ENCODE data around the gene MRPS33. TPM values are rescaled to one million over a fixed set of nuclear protein-coding genes. Genes with fewer than 3 reads are reported as not detected.

The MRPS33 gene
- total and polyA plus RNA-seq, 2 of the 13 experiments (the other 11 are each of a cell fraction or from before 2014, with no cell fraction given) = 50.9 to 91.0 TPM

DNA sequence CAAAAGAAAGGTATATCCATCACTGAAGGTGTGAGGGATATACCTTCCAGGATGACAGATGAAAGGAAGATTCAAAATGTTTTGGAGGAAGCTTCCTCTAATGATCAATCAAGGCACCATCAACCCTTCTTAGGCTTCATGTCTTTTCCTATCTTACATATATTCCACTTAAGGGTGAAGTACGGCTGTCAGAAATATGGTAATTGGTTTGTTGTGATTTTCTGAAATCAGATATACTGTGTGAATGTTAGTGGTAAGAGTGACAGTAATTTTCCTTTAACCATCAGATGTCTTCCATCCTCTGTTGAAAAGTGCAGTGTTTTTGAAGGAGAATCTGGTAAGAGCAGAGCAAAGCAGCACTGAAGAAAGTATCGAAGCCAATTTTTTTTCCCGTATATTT lies 2.8 kb upstream of the MRPS33 start:
- no peaks in the 10 kb centered on the region for H3K36me3 ChIP-seq (replicated peaks in 1 of 2; ENCODE audit: control insufficient read depth in 1 of 2, insufficient read depth in 2 of 2, low read length in 2 of 2)
- TF ChIP-seq SMYD3 (CRISPR knock-in tag; IDR thresholded peaks at IDR 0.05) = no peak
- TF ChIP-seq ATAD3A (CRISPR knock-in tag; IDR thresholded peaks at IDR 0.05) = no peak
- TF ChIP-seq ZNF619 (CRISPR knock-in tag; IDR thresholded peaks at IDR 0.05) = no peak
- TF ChIP-seq HCFC1 (IDR thresholded peaks at IDR 0.05; ENCODE audit: low read depth, low read length) = no peak
- TF ChIP-seq NCOR1 (IDR thresholded peaks at IDR 0.05; ENCODE audit: borderline replicate concordance, low read length) = no peak
- TF ChIP-seq ARID2 (CRISPR knock-in tag; IDR thresholded peaks at IDR 0.05; ENCODE audit: borderline replicate concordance) = no peak
- peaks cover 18% of the 10 kb centered on the region for H3K4me1 ChIP-seq (ENCODE audit: insufficient read depth, low read length)
- FAIRE-seq (no peak), ATAC-seq (no peak), DNase-seq (ENCODE audit: low spot score) (no peak)
- no peak overlapping the region for H3K9ac ChIP-seq (ENCODE audit: insufficient read depth, low read depth, low read length)
- no peaks in the 10 kb centered on the region; a peak in 1 of 5 replicates for H3K27me3 ChIP-seq (ENCODE audit: control insufficient read depth in 1 of 2, insufficient read depth in 2 of 2, low read length in 2 of 2)
- 31% methylated on average over 3 of the region's 3 CpGs for WGBS (ENCODE audit: low lambda C conversion rate)
- in situ Hi-C loops (cut with HindIII; ENCODE audit: extremely low pct_ligation_motif_present, low pct_unique_long_range_greater_than_20kb) (loop anchor here (25.0 kb wide), 1 partner anchor 330 kb away; the partner anchor contains the start of gene NDUFB2), intact Hi-C loops (cut with micrococcal nuclease; ENCODE audit: unreplicated experiment) (loop anchor here (5.0 to 10.0 kb wide), 2 partner anchors 363 to 635 kb away; no protein-coding TSS in a partner anchor)
- ChIA-PET POLR2A (no interaction called here), CTCF (ENCODE audit: low intra/inter-chr PET ratio, low total read pairs) (no interaction called here)
- no peaks in the 10 kb centered on the region for H4K20me1 ChIP-seq (ENCODE audit: insufficient read depth, low read length)
- no peak overlapping the region for H2AFZ ChIP-seq (ENCODE audit: low read length)
- no peak overlapping the region for H3K27ac ChIP-seq (ENCODE audit: extremely low read length, insufficient read depth, low read length)
- peaks cover 10% of the 10 kb centered on the region for H3K79me2 ChIP-seq (ENCODE audit: insufficient read depth, low read length)
- no peak overlapping the region for H3K4me2 ChIP-seq (ENCODE audit: low read depth, low read length)
- H3K9me3 ChIP-seq (ENCODE audit: low read length) = peaks cover 5% of the 10 kb centered on the region; the same call in 1 of the 2 replicates
- H3K4me3 ChIP-seq (replicated peaks in 1 of 3; ENCODE audit: insufficient read depth in 1 of 3, low read depth in 2 of 3, low read length in 3 of 3) = no peak overlapping the region
- BruUV-seq (replicated peaks) = no TSS peak

DNA sequence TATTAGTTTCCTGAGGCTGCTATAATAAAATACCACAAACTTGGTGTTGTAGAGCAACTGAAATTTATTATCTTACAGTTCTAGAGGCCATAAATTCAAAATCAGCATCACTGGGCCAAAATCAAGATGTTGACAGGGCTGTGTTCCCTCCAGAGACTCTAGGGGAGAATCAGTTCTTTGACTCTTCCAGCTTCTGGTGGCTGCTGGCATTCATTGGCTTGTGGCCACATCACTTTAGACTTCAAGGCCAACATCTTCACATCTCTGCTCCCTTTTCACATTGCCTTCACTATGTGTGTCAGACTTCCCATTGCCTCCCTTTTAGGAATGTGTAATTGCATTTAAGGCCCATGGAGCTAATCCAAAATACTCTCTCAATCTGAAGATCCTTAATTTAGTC lies 1.6 kb upstream of the MRPS33 start:
- CTCF ChIA-PET (ENCODE audit: low intra/inter-chr PET ratio, low total read pairs) = no interaction called here
- no TSS peak for BruUV-seq (replicated peaks)
- TF ChIP-seq, protein P1, sequence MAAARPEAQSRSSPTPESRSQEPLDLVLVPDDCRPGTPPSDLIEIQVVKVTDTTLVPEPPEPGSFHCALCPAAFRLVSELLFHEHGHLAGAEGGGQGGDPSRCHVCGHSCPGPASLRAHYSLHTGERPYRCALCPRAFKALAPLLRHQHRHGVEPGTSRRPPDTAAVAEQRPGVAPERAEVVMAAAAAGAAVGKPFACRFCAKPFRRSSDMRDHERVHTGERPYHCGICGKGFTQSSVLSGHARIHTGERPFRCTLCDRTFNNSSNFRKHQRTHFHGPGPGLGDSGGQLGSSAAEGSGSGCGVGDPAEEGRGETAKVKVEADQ (CRISPR knock-in tag; IDR thresholded peaks at IDR 0.05; ENCODE audit: borderline replicate concordance) = no peak
- TF ChIP-seq U2AF2 (IDR thresholded peaks at IDR 0.05; ENCODE audit: low read depth, low read length) = no peak
- no peak for TF ChIP-seq PLRG1 (conservative IDR thresholded peaks at IDR 0.05)
- TF ChIP-seq PTBP1 (IDR thresholded peaks at IDR 0.05; ENCODE audit: low read depth, low read length, poor library complexity, severe bottlenecking) = no peak
- no peak for TF ChIP-seq ZNF570 (CRISPR knock-in tag; IDR thresholded peaks at IDR 0.05; ENCODE audit: borderline replicate concordance)
- TF ChIP-seq, protein P2, sequence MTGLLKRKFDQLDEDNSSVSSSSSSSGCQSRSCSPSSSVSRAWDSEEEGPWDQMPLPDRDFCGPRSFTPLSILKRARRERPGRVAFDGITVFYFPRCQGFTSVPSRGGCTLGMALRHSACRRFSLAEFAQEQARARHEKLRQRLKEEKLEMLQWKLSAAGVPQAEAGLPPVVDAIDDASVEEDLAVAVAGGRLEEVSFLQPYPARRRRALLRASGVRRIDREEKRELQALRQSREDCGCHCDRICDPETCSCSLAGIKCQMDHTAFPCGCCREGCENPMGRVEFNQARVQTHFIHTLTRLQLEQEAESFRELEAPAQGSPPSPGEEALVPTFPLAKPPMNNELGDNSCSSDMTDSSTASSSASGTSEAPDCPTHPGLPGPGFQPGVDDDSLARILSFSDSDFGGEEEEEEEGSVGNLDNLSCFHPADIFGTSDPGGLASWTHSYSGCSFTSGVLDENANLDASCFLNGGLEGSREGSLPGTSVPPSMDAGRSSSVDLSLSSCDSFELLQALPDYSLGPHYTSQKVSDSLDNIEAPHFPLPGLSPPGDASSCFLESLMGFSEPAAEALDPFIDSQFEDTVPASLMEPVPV (CRISPR knock-in tag; IDR thresholded peaks at IDR 0.05) = no peak
- TF ChIP-seq, protein P3, sequence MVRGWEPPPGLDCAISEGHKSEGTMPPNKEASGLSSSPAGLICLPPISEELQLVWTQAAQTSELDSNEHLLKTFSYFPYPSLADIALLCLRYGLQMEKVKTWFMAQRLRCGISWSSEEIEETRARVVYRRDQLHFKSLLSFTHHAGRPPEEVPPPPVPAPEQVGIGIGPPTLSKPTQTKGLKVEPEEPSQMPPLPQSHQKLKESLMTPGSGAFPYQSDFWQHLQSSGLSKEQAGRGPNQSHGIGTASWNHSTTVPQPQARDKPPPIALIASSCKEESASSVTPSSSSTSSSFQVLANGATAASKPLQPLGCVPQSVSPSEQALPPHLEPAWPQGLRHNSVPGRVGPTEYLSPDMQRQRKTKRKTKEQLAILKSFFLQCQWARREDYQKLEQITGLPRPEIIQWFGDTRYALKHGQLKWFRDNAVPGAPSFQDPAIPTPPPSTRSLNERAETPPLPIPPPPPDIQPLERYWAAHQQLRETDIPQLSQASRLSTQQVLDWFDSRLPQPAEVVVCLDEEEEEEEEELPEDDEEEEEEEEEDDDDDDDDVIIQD (CRISPR knock-in tag; IDR thresholded peaks at IDR 0.05; ENCODE audit: low read depth) = no peak
- no peak for TF ChIP-seq ZNF569 (CRISPR knock-in tag; IDR thresholded peaks at IDR 0.05; ENCODE audit: borderline replicate concordance)
- TF ChIP-seq, protein P4, sequence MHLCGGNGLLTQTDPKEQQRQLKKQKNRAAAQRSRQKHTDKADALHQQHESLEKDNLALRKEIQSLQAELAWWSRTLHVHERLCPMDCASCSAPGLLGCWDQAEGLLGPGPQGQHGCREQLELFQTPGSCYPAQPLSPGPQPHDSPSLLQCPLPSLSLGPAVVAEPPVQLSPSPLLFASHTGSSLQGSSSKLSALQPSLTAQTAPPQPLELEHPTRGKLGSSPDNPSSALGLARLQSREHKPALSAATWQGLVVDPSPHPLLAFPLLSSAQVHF (CRISPR knock-in tag; IDR thresholded peaks at IDR 0.05) = no peak

More for the DNA sequence above, 1.6 kb upstream of the MRPS33 start:
- Histone ChIP-seq H3K9ac (ENCODE audit: insufficient read depth, low read depth, low read length) (no peak overlapping the region), H2AFZ (ENCODE audit: low read length) (no peak overlapping the region), H4K20me1 (ENCODE audit: insufficient read depth, low read length) (no peaks in the 10 kb centered on the region), H3K4me2 (ENCODE audit: low read depth, low read length) (no peak overlapping the region), H3K79me2 (ENCODE audit: insufficient read depth, low read length) (peaks cover 10% of the 10 kb centered on the region), H3K27me3 (ENCODE audit: control insufficient read depth in 1 of 2, insufficient read depth in 2 of 2, low read length in 2 of 2) (no peaks in the 10 kb centered on the region; a peak in 1 of 5 replicates), H3K4me3 (replicated peaks in 1 of 3; ENCODE audit: insufficient read depth in 1 of 3, low read depth in 2 of 3, low read length in 3 of 3) (no peak overlapping the region), H3K36me3 (replicated peaks in 1 of 2; ENCODE audit: control insufficient read depth in 1 of 2, insufficient read depth in 2 of 2, low read length in 2 of 2) (no peaks in the 10 kb centered on the region), H3K27ac (ENCODE audit: extremely low read length, insufficient read depth, low read length) (no peak overlapping the region), H3K4me1 (ENCODE audit: insufficient read depth, low read length) (peaks cover 30% of the 10 kb centered on the region), H3K9me3 (ENCODE audit: low read length) (peaks cover 5% of the 10 kb centered on the region; the same call in 1 of the 2 replicates)
- in situ Hi-C loops (cut with HindIII; ENCODE audit: extremely low pct_ligation_motif_present, low pct_unique_long_range_greater_than_20kb) (loop anchor here (25.0 kb wide), 1 partner anchor 329 kb away; the partner anchor contains the start of gene NDUFB2), intact Hi-C loops (cut with micrococcal nuclease; ENCODE audit: unreplicated experiment) (loop anchor here (5.0 to 10.0 kb wide), 2 partner anchors 362 to 636 kb away; no protein-coding TSS in a partner anchor)
- no peak for DNase-seq (ENCODE audit: low spot score)
- POLR2A ChIA-PET = no interaction called here
- ATAC-seq = no peak
- FAIRE-seq = no peak

Data from HepG2 (cell line).